ENCODE measurements around the gene PRKAR1A.
"Not testable (repeated sequence)": the region's sequence is repeated elsewhere in the genome, so short reads cannot be mapped to it uniquely, and the experiment has no call there.

Gene PRKAR1A

DNA sequence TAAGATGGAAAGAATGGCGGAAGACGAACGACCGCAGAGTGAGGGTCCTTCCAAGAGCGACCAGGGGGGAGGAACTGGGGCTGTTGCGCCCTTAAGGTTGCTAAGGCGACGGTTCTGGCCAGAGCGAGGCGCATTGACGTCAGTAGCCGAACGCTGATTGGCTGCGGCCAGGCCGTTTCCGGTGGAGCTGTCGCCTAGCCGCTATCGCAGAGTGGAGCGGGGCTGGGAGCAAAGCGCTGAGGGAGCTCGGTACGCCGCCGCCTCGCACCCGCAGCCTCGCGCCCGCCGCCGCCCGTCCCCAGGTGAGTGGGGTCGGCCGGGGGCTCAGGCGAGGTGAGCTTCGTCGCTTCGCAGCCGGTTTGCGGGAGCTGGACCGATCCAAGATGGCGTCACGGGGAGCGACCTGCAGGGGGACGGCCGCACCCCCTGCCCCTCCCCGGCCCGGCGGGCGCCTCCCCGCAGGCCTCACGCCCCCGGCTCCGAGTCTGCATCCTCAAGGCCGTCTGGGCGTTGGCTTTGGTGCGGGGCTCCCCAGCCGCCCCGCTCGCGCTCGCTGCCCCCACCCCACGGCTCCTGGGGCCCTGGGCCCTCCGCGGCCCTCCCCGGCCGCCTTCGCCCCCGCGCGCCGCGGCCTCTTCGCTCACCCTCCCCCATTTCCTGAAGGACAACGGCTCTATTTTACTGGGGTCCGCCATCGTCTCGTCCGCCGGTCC, at the start of gene PRKAR1A:
PRKAR1A (plus strand) TSS at position 184 of the 713 bp plus-strand sequence. CDS start 2,970 bp downstream, outside the sequence.
- peak; percentile 79 to 81 for DNase-seq (ENCODE audit: low read depth in 1 of 2, low spot score in 1 of 2)

DNA sequence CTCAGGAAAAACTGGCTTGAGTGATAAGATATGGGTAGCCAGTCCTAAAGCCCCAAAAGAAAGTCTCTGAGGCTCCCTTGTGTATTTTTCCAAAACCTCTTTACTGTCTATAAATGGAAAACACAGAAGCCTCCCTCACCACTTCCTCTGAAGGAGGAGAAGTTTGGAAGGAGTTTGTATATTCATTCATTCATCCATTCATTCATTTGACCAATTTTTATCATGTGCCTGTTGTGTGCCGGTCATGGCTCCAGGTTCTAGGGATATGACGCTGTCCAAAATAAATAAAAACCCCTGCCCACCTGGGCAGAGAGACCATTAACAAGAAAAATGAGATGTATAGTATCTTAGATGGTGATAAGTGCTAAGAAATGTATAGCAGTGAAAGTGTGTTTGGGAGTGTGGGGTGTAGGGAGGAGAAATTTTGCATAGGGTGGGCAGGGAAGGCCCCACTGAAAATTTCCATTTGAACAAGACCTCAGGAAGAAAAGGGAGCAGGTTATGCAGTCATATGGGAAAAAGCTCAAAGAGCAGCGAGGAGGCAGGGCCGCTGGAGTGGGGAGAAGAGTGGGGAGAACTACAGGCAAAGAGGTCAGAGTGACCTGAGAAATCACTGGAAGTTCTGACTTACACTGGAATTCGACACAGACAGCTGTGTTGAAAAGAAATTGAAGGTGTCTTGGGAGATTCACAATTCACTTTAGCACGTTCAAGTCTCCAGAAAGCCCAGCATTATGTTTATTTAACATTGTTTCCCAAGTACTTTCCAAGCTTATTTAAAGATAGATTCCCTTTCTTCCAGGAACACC, 48.8 kb upstream of the PRKAR1A start:
- DNase-seq (ENCODE audit: low read depth in 1 of 2, low spot score in 1 of 2): no peak

DNA sequence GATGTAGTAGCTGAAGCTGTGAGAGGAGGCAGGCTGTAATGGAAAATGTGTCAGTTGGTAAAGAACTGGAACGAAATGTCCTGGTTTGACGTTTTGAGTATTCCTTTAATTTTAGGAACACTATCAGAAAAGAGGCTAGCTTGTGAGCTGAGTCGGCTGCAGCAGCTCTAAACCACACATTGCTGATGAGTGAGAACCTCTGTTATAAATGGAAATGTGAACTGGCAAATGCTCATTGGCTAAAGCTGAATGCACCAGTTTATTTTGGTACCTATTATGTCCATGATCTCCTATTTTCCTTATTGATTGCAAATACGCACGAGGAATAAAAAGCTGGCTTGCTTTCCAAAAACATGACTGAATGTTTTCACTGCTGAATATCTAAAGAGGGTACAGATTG, 43.9 kb upstream of the PRKAR1A start:
- DNase-seq (ENCODE audit: low read depth in 1 of 2, low spot score in 1 of 2): no peak

DNA sequence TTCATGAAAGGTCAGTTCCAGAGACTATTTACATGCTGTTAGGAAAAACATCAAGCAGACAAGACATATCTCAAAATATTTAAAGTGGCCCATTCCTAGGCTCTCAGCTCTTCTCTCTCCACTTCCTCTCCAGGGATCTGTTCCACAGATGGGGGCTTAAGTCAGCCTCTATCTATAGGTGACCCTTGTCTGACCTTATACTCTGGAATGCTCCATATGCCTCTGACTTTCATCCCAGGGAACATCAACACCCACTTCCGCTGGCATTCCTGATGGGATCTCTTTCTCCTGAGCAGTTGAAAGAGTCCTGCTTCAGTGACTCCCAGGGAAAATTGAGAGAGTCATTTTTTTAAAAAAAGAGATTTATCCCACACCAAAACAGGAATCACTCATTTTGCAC, 43.4 kb upstream of the PRKAR1A start:
- no peak for DNase-seq (ENCODE audit: low read depth in 1 of 2, low spot score in 1 of 2)

DNA sequence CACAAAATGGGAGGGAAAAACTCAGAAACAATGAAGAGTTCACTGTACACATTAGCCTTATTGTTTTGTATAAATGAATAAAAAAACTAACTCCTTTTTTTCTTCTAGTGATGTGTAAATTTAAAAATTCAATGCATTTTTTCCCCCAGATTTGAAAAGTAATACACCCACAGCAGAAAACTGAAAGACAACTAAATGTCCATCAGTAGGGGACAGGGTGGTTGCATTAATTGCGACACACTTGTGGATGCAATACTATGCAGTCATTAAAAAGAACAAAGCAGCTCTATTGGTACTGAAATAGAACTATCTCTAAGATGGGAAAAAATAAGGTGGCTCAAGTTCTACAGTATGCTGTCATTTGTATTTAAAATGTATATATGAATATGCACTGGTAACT, 41.3 kb upstream of the PRKAR1A start:
- DNase-seq (ENCODE audit: low read depth in 1 of 2, low spot score in 1 of 2): no peak

DNA sequence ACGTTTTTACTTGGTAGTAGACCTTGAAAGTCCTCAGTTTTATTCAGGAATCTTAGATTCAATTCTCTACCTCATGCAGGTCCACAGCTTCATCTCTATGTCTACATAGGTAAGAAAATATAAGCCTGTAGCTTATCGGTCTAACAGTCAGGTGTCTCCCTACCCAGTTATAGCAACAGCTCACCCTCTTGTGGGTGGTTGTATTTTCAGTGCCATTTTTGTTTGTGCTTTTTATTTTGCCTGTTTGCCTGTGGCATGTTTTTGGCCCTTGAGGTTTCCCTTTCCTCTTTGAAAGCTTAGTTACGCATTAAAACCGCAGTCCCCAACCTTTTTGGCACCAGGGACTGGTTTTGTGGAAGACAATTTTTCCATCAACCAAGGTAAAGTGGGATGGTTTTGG, 31.3 kb upstream of the PRKAR1A start:
- DNase-seq (ENCODE audit: low read depth in 1 of 2, low spot score in 1 of 2): no peak

DNA sequence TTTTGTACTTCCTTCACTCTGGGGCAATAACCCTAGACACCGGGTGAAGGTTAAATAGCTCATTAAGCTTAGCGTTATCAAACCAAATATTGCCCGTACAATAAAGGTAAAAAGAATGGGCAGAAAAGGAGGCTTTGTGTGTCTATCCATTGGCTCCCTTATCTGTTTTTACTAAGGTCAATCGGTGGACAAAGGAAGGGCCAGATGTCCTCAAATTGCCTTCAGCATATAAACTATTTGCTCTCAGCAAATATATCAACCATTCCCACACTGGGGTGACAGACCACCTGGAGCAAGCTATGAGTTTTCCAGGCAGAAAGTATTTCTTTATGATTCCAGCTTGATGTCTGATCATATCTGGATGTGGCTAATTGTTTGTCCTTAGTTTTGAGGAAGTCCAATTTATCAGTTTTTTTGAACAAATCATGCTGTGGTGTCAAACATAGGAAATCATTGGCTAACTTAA, 29.6 kb upstream of the PRKAR1A start:
- DNase-seq (ENCODE audit: low read depth in 1 of 2, low spot score in 1 of 2): no peak

DNA sequence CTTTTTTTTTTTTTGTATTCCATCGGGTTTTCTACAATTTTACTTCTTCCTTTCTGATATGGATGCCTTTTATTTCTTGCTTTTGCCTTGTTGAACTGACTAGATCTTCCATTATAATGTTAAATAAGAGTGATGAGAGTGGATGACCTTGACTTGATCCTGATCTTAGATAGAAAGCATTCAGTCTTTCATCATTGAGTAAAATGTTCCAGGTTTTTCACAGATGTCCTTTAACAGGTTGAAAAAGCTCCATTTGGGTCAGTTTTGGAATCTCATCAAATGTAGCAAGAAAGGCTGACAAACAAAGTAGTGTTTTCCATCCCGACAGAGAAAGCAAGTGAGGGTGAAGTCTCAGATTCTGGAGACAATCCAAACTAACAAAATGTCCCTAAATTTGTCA, 27.8 kb upstream of the PRKAR1A start:
- DNase-seq (ENCODE audit: low read depth in 1 of 2, low spot score in 1 of 2): no peak

DNA sequence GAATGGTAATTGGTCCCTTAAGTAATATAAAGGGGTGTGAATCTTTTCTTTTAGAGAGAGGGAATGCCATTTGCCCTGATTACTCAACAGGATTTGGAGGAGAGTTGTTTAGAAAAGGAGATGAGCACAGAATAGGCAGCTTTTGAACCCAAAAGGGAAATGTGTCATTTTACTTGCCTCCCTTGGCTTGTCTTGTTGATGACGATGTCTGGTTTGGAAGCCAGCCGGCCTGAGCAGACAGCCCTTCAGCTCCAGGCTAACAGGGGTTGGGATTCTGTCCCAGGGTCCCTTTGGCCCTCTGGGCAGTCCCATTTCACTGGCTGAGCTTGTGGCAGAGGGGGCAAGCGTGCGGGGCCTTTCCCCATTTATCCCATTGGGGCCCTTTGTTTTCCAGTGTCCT, 22.3 kb upstream of the PRKAR1A start:
- DNase-seq (ENCODE audit: low read depth in 1 of 2, low spot score in 1 of 2): no peak

DNA sequence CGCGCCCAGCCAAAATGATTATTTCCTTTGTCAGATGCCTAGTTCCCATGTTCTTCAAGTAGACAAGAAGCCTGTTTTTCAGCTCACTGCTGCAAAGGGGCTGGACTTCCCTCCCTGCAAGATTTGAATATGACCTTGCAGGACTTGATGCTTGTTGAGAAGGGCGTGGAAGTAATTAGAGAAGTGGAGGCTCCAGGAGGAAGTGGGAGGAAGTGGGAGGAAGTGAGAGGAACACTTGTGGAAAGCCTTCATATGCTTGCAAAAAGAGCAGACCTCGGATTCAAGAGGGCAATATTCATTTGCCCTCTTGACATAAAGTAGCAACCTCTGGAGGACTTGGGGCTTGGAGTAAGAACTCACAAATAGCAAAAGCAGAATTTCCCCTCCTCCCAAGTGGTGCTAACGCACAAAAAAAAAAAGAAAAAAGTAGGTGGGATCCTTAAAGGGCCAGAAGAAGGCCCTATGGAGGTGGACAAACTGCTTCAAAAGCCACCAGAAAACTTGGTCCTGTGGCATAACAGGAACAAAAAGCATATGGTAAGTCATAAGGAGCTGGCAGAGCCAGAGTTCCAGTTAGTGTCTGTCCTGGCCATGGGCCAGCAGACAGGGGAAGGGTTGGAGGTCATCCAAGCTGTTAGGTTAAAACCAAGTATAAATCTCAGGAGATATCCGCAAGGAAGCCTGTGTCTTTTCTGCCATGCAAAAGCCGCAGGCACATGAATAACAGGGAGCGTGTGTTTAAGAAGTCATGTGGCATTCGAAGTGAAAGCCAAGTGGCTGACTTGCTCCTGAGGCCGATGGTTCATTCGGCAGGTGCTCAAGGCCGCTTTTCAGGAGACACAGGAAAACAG, 20.6 kb upstream of the PRKAR1A start:
- no peak for DNase-seq (ENCODE audit: low read depth in 1 of 2, low spot score in 1 of 2)

DNA sequence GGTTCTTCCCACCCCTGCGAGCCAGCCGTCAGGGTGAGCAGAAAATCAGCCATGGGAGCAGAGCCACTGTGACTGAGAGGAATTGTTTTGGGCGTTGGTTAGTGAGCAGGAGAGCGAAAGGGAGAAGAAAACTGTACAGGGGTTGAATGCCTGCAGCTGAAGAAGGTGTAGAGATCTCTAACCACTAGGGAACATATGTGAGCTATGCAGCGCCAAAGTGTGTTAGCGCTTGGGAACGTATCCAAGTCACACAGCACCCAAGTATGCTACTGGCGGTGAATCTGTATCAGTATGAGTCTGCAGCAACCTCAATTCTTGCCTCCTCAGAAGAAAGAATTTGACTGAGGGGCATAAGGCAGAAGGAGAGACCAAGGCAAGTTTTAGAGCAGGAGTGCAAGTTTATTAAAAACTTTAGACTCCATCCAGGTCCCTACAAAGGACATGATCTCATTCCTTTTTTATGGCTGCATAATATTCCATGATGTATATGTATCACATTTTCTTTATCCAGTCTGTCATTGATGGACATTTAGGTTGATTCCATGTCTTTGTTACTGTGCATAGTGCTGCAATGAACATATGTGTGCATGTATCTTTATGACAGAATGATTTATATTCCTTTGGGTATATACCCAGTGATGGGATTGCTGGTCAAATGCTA, 19.7 kb upstream of the PRKAR1A start:
- DNase-seq (ENCODE audit: low read depth in 1 of 2, low spot score in 1 of 2): not testable (repeated sequence)

DNA sequence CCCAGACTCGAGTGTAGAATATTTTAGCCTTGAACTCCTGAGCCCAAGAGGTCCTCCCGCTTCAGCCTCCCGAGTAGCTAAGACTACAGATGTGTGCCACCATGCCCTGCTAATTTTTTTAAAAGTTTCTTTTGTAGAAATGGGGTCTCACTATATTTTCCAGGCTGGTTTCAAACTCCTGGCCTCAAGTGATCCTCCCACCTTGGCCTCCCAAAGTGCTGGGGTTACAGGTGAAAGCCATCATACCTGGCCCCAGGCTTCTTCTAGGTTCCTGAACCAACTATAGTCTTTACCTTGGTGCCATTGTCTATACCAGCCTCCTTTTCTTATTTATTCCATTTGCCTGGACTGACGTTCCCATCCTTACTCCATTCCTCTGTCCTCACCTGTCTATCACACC, 17.1 kb upstream of the PRKAR1A start:
- DNase-seq (ENCODE audit: low read depth in 1 of 2, low spot score in 1 of 2): no peak

DNA sequence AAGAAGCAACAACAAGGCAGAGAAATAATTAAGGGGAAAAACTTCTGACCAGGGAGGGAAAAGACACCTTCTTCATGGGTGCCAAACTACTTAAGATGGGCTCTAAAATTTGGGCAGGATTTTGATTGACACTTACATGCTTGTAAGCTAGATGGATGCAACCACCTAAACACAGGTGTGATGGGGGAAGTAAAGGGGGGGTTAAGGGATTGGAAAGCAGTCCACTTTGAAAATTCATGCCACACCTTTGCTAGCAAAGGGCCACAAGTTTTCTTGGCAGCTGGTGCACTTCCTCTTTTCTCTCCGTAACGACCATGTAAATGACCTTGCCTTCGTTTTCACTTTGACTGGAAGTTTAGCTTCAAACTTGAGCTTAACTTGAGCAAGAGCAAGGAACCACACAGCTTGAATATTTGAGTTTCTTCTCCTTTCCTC, 14.3 kb upstream of the PRKAR1A start:
- DNase-seq (ENCODE audit: low read depth in 1 of 2, low spot score in 1 of 2): no peak

DNA sequence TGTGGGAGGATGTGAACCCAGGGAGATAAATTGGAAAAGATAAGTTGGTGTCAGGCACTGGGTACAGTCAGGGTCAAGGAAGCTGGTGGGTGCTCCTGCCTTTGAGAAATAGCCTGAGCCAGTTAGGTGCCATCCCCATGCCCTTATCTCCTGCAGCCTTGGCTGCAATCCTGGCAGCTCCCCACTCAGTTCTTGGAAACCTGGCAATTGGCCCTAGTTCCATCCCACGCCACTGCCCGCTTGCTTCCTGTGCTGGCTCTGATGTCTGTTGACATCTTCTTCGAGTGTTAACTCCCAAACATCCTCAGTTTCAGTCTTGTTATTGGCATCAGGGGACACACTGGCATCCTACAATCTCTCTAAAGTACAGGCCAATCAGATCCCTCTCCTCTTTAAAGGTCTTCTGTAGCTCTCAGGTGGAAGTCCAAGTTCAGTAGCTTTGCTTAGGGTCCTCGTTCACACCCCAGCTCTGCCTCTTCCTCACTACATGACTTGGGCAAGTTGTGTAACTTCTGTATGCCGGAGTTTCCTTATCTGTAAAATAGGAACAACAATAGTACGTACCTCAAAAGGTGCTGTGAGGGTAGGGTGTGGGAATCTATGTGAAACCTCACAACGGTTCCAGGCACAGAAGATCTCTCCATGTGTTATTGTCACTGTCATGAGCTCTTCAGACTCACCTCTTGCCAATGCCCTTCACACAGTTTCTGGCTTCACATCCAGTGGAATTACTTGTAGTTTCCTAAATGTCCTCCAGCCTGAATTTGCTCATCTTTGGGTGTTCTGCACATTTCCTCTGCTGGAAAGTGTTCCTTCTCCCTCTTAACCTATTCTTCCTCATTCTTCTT, 13.5 kb upstream of the PRKAR1A start:
- no peak for DNase-seq (ENCODE audit: low read depth in 1 of 2, low spot score in 1 of 2)

DNA sequence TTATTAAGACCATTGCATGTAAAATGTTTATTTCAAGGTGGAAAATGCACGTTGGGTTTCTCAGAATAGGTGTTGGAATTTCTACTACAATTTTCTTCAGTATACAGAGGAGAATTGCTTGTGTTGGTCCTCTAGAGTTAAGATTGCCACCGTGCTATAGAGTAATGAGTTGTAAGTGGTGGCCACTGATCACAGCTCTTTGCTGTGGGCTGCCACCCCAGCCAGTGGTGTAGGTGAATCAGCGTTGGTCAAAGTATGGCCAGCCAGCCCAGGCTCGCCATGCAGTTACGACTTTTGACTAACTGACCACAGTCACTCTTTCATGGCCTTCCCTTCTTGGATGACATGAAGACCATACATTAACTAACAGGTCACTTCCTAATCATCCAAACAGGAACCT, 12.6 kb upstream of the PRKAR1A start:
- DNase-seq (ENCODE audit: low read depth in 1 of 2, low spot score in 1 of 2): no peak

DNA sequence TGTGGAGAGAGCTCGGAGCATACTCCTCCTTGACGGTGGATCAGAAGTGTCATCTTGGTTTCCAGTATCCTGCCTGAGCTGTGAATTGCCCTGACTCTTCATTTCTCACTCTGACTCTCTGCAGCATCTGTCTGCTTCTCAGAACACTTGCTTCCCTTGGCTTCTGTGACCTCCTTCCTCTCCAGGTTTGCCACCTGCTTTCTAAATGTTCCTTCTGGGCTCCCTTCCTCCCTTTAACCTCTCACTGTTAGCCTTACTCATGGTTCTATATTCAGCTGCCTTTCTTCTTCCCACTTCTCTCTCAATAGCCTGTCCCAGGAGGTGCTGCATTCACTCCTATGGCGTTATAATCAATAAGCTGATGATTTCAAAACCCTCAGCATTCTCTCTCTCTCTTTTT, 11.2 kb upstream of the PRKAR1A start:
- no peak for DNase-seq (ENCODE audit: low read depth in 1 of 2, low spot score in 1 of 2)

DNA sequence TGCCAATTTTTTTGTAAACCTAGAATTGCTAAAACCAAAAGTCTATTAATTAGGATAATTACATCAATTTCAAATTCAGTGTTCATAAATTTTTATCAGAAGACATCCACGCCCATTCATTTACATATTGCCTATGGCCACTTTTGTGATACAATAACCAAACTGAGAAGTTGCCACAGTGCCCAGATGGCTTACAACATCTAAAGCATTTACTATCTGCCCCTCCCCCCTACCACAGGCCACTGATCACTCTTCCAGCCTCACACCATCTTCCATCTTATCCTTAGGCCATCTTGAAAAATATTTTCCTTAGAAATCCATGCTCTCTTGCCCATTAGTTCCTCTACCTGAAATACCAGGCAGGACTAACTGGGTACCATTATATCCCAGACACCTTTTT, 6.3 kb upstream of the PRKAR1A start:
- DNase-seq (ENCODE audit: low read depth in 1 of 2, low spot score in 1 of 2): no peak

DNA sequence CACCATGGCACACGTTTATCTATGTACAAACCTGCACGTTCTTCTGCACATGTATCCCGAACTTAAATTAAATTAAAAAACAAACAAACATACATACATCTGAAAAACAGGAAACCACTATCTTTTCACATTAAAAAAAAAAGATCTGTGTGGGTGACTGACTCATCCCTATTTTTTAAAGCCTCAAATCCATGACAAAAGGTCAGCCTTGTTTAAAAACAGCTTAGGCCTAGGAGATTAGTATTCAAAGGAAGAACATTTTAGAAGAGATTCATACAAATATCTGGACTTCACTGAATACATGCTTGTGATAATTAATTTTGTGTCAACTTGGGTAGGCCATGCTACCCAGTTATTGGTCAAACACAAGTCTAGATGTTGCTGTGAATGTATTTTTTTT, 4.7 kb upstream of the PRKAR1A start:
- no peak for DNase-seq (ENCODE audit: low read depth in 1 of 2, low spot score in 1 of 2)

DNA sequence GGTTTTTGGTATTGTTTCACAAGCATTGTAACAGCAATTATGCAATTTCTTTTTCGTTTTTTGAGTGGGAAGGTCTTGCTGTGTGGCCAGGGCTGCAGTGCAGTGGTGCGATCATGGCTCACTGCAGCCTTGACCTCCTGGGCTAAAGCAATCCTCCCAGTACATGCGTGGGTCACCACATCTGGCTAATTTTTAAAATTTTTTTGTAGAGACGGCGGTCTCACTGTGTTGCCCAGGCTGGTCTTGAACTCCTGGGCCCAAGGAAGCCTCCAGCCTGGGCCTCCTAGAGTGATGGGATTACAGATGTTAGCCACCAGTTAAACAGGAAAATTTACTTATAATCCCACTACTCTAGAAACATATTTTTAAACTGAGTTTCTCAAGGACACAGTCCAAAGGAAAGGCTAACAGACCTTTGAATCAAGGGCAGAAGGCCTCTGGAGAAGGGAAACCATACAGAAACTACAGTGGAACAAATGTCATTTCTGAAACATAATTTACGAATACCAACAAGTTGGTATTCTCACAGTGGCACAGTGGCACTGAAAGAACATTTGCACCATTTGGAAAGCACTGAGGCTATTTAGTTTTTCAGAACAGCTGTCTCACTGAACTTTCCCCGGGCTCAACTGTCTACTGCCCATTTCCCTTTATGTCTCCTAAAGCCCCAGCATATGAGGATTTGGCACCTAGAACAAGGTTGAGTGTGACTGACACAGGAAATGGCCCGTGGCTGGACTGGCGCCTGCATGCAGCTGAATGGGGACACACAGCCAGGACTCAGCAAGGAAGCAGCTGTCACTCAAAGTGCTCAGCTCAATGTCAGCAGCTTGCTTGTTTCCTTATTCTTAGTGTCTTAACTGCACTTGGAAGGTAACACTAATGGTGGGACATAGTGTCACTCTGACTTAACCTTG, 2.8 kb upstream of the PRKAR1A start:
- DNase-seq (ENCODE audit: low read depth in 1 of 2, low spot score in 1 of 2): no peak
